Activated naive CD8-positive, alpha-beta T cell treated with anti-CD3 and anti-CD28 coated beads, Interleukin-2, amount 50 U/mL, for 16 hours (primary cell): ENCODE measurements around the gene SLC38A10.

Experiments used
- DNase-seq: peaks from one replicate; pipeline ENCODE4 v3.0.0-alpha.2; 2020; ENCODE audit warnings: low read depth, low spot score

SLC38A10 gene

GRCh38 chr17:81331527-81332043 is 36.5 kb upstream of the SLC38A10 start:
- no peak for DNase-seq

GRCh38 chr17:81330884-81331245 is 35.8 kb upstream of the SLC38A10 start:
- DNase-seq = no peak

- no peak for DNase-seq
Measured at GRCh38 chr17:81329927-81330883, 35.1 kb upstream of the SLC38A10 start.

- no peak for DNase-seq
Measured at GRCh38 chr17:81328978-81329926, 34.1 kb upstream of the SLC38A10 start.

GRCh38 chr17:81328489-81328888 is 33.4 kb upstream of the SLC38A10 start:
- no peak for DNase-seq

GRCh38 chr17:81325714-81326358 is 30.7 kb upstream of the SLC38A10 start:
- DNase-seq = no peak

DNA sequence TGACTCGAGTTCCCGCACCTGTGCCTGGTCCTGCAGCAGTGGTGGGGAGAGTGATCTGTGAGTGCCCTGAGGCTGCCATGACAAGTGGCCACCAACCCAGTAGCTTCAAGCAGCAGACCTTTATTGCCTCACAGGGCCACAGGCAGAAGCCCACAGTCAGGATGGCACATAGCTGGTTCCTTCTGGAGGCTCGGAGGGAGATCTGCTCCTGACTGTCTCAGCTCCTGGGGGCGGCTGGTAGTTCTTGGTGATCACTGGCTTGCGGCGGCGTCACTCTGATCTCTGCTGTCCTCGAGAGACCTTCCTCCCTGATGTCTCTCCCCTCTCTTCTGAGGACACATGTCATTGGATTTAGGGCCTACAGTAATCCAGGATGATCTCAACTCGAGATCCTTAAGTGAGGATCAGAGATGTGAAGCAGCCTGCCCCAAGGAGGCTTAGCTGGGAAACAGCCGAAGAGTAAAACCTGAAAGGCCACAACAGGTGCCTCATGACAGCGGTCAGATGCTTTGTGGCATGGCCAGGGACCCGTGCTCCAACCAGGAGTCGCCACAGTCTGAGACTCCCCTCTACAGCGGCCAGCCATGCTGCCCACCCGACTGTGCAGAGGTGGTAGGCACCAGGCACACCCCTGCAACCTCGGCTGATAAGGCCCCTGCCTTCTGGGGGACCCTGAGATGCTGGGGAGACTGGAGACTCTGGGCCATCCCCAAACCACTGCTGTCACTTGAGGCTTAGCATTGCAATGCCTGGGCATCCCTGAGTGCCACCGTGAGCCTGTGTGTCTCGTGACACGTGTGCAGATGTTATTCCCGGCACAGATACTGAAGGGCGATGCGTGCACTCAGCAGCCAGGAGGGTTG is 30.0 kb upstream of the SLC38A10 start:
- no peak for DNase-seq

DNA sequence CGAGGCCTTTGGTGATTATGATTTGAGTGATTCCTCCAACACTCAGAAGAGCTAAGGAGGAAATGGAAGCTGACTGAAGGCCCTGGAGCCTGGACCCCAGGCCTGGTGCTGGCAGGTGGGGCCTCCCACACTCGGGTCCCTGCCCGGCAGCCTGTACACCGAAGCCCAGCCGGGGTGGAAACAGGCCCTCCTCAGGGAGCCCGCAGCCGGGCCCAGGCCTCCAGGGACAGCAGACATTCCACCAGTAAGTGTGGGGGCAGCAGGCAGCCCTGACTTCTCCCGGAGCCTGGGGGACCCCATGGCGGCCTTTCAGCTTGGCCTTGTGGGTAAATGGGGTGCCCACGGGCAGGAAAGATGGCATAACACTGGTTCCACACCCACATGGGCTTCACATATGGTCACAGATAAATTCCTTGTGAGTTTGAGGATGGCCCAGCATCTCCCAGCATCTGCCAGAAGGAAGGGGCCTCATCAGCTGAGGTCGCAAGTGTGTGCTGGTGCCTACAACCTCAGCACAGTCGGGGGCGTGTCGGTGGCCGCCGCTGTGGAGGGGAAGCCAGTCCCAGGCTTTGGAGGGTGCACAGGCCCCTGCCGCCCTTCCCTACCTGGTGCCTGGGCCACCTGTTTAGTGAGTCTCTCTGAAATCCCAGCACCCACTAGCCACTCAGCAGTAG is 29.2 kb upstream of the SLC38A10 start:
- no peak for DNase-seq

DNA sequence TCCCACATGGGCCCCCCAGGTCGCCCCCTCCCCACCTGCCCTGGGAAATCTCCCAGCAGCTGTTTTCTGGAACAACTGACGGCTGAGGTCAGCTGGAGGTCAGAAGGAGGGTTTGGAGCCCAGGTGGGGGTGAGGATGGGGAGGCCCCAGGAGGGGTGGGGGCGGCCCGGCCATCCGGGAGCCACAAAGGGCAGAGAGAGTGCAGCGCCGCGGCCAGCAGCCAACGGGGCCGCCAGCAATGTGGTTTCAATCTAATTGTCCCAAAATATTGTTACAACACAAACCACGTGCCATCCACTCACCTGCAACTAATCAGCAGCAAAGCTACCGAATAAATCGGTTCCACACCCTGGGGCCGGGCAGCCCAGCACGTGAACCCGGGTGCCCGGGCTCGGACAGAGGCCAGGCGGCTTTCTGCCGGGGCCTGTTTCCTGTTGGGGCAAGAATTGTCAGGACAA is 28.3 kb upstream of the SLC38A10 start:
- no peak for DNase-seq

DNA sequence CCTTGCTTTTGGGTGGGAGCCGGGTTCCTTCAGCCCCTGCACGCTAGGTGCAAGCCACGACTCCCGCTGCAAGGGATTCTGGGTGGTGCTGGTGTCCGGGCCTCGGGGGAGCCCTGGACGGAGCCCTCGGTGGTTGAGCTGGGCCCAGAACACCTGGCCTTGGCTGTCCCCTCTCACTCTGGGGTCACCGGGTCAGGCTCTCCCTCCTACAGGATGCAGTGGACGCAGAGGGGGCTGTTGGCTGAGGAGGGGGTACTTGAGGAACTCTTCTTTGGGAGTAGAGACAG is 27.9 kb upstream of the SLC38A10 start:
- no peak for DNase-seq

GRCh38 chr17:81322271-81323082 is 27.4 kb upstream of the SLC38A10 start:
- no peak for DNase-seq

GRCh38 chr17:81317961-81318605 is 23.0 kb upstream of the SLC38A10 start:
- DNase-seq = no peak

GRCh38 chr17:81317530-81317821 is 22.4 kb upstream of the SLC38A10 start:
- DNase-seq = no peak

- no peak for DNase-seq
Measured at GRCh38 chr17:81315885-81316391, 20.8 kb upstream of the SLC38A10 start.

DNA sequence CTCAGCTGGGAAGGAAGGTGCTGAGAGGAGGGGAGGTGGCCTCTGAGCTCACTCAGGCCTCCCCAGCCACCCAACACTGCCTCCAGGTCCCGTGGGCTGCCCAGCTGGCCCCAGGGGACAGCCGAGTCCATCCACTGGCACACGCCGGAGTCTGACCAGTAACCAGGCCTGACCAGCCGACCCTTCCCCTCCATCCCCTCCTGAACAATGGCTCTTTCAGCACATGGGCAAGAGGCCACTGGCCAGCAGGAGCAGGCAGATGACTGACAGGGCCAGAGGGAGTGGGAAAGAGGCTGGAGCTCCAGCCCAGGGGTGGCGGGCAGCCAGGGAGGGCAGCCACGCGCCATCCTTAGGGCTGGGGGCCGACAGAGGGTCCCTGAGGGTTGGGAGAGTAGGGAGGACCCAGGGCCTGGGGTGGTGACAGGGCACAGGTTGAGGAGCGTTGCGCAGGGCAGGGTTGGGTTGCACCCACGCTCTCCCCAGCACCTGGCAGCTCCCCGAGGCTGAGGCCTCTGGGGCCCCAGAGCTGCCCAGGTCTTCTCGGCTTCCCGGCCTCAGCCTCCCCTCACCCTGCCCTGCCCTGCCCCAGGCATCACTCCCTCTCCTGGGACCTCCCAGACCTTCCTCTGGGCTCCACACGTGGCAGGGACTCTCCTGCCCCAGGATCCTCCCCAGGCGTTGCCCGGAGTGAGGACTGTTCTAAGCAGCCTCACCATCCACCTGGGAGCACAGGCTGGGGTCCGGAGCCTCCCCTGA is 20.2 kb upstream of the SLC38A10 start:
- DNase-seq = no peak

DNA sequence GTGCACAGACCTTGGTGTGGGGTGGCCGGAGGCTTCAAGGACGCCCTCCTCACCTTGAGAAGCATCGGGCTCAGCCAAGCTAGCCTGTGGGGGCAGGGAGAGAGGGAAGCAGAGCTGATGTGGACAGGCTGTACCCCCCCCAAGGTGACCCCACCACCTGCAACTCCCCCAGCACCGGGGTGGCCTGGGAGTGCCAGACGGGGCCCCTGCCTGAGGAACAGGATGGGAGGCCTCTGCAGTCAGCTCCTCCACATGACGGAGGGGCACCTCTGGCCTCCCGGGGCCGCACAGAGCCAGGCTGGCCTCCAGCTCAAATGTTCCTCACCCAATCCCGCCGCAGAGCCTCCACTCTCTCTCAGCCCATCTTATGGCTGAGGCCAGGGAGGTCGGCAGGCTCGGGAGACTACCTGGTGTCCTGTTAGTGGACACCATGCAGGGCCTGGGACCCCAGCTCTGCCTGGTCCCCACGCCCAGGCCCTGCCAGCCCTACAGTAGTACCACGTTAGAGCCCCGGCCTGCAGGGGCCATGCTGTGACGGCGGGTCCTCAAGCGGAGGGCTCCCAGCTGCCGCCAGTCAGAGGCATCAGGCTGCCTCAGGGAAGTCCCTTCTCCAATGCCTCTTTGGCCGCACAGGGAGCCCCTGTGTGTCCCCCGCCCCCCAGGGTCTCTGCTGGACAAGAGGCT is 19.4 kb upstream of the SLC38A10 start:
- no peak for DNase-seq

DNA sequence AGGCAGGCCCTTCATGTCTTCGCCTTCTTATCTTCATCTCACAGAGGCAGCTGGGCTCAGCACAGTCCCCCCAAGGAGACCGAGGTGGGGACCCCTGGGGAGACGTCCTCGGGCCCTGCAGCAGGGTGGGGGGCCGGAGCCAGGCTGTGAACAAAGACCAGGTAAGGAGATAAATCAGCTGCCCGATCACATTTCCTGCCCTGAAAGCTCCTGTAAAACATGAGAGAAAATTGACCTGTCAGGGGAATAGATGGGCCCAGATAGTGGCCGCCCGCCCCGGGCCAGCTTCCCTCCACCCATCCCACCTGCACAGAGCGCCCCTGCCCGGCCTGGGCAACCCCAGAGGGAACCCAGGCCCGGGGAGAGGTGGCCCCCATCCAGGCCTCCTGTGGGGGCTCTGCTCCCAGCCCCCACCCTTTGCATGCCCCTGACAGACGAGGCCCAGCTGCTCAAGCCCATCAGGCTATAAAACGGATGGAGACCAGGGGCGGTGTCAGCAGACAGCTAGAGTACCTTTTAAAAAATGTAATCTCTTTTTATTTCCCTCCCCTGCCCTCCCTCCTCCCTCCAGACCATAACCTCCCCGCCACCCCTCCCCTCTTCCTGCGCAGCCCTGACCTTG is 18.8 kb upstream of the SLC38A10 start:
- DNase-seq = no peak
